ENCODE results near the gene LRP3. TPM values are rescaled to one million over a fixed set of nuclear protein-coding genes. Genes with fewer than 3 reads are reported as not detected.

Gene LRP3
- total and polyA plus RNA-seq, 11 donors = 8.2 to 31.7 (median 18.0) TPM

DNA sequence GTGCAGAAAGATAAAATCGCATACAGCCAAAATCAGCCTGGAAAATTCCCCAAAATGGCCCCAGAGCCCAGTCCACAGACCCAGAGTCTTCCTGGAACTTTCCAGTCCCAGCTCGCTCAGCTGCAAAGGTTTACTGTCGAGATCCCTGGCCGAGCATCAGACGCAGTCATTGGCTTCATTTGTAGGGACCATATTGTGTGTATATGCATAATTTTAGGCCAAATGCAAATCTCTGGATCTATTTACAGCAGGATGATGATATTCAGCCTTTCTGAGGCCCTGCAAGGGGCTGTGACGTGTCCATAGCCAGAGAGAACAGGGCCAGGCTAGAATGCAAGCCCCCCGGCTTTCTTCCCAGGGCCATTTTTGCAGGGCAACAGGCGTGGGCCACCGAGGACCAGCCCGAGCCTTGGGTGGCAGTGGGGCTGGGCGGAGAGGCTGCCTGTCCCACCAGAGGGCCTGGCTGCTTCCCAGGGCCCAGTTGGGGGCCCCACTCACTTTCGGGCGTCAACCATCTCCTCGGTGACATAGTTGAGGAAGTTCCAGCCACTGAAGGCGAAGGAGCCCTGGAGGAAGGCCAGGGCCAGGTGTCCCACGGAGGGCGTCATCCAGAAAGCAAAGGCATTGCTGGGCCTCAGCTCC is 17.8 kb downstream of the LRP3 start:
- ATAC-seq (no peak), DNase-seq (peak in 2 of 5 donors; percentile 11 to 33)
- 51 to 82% (median 77%) methylated on average over 5 to 17 of the region's 17 CpGs for WGBS, 4 donors
- peaks cover 0 to 5% (median 0%) of the 10 kb centered on the region in 9 donors for H3K36me3 ChIP-seq
- intact Hi-C loops (cut with DNase I) = no loop called here
- no peak overlapping the region for H3K27ac ChIP-seq
- H3K9me3 ChIP-seq = no peaks in the 10 kb centered on the region
- TF ChIP-seq POLR2A (IDR thresholded peaks at IDR 0.05) = no peak
- TF ChIP-seq, protein P1, sequence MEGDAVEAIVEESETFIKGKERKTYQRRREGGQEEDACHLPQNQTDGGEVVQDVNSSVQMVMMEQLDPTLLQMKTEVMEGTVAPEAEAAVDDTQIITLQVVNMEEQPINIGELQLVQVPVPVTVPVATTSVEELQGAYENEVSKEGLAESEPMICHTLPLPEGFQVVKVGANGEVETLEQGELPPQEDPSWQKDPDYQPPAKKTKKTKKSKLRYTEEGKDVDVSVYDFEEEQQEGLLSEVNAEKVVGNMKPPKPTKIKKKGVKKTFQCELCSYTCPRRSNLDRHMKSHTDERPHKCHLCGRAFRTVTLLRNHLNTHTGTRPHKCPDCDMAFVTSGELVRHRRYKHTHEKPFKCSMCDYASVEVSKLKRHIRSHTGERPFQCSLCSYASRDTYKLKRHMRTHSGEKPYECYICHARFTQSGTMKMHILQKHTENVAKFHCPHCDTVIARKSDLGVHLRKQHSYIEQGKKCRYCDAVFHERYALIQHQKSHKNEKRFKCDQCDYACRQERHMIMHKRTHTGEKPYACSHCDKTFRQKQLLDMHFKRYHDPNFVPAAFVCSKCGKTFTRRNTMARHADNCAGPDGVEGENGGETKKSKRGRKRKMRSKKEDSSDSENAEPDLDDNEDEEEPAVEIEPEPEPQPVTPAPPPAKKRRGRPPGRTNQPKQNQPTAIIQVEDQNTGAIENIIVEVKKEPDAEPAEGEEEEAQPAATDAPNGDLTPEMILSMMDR (IDR thresholded peaks at IDR 0.05) = no peak
- H3K27me3 ChIP-seq = no peaks in the 10 kb centered on the region
- no peaks in the 10 kb centered on the region for H3K4me1 ChIP-seq
- H3K4me3 ChIP-seq = no peak overlapping the region

GRCh38 chr19:33212436-33213172 is 18.5 kb downstream of the LRP3 start:
- ATAC-seq (no peak), DNase-seq (peak in 3 of 5 donors; percentile 17 to 52 (median 18))
- Histone ChIP-seq H3K4me1 (no peaks in the 10 kb centered on the region), H3K4me3 (no peak overlapping the region), H3K27me3 (peaks cover 0 to 3% (median 0%) of the 10 kb centered on the region in 9 donors), H3K36me3 (no peaks in the 10 kb centered on the region), H3K27ac (no peak overlapping the region), H3K9me3 (no peaks in the 10 kb centered on the region)
- WGBS, 4 donors = 78 to 87% (median 85%) methylated on average over 19 to 30 of the region's 30 CpGs
- intact Hi-C loops (cut with DNase I) = no loop called here
- TF ChIP-seq POLR2A (IDR thresholded peaks at IDR 0.05) = no peak
- TF ChIP-seq, protein P1 (IDR thresholded peaks at IDR 0.05) = no peak

DNA sequence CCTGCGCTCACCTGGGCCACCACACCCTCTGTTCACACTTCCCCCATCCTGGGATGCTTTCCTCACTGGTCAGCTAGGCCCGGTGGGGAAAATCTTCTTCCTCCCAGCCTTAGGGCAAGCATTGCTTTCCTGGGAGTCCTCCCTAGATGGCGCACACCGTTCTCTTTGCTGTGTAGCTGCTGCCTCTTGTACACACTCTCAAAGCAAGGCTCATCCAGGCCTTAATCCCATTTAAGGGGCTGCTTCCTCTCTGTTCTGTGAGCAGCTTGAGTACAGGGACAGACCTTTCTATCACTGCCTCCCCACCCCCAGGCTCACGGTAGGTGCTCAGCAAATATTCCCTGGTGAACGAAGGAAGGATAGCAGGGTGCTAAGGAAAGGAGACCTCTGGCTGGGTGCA is 20.5 kb downstream of the LRP3 start:
- peaks cover 0 to 13% (median 0%) of the 10 kb centered on the region in 9 donors for H3K27me3 ChIP-seq
- 46 to 52% (median 48%) methylated on average over 6 of the region's 6 CpGs for WGBS, 4 donors
- intact Hi-C loops (cut with DNase I) = no loop called here
- no peak overlapping the region for H3K4me3 ChIP-seq
- DNase-seq (peak in 1 of 5 donors; percentile 21), ATAC-seq (no peak)
- H3K27ac ChIP-seq = no peak overlapping the region
- H3K36me3 ChIP-seq = no peaks in the 10 kb centered on the region
- TF ChIP-seq POLR2A (IDR thresholded peaks at IDR 0.05) = no peak
- TF ChIP-seq, protein P1 (IDR thresholded peaks at IDR 0.05) = no peak
- H3K9me3 ChIP-seq = no peaks in the 10 kb centered on the region
- no peaks in the 10 kb centered on the region for H3K4me1 ChIP-seq

DNA sequence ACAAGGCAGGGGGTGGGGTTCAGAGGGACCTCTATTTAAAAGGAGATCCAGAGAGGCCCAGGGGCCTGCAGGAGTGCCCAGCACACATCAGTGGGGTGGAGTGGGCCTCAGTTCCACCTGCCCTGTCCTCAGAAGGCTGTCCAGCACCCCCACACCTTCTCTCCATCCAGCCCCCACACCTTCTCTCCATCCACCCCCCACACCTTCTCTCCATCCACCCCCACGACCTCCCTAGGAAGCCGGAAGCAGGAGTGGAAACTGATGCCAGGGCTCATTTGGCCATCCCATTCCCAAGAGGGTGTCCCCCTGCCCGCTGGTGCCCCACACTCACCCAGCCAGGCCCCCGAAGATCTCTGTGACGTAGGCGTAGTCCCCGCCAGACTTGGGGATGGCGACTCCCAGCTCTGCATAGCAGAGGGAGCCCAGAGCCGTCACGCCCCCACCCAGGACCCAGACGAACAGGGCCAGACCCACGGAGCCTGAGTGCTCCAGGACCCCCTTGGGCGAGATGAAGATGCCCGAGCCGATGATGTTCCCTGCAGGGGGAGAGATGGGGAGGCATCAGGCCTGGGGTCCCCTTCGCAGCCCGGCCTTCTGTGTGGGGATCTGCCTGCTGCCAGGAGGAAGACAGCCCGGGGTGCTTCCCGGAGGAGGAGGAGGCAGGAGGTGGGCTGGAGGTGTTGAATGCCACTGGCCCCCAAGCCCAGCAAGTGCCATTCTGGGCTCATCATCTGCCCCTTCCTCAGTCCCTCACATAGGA is 21.5 kb downstream of the LRP3 start:
- H3K36me3 ChIP-seq = no peaks in the 10 kb centered on the region
- H3K27ac ChIP-seq = no peak overlapping the region
- no peak overlapping the region for H3K4me3 ChIP-seq
- DNase-seq (peak in 1 of 5 donors; percentile 47), ATAC-seq (no peak)
- H3K4me1 ChIP-seq = no peaks in the 10 kb centered on the region
- no peaks in the 10 kb centered on the region for H3K9me3 ChIP-seq
- TF ChIP-seq, protein P1 (IDR thresholded peaks at IDR 0.05) = no peak
- no peak for TF ChIP-seq POLR2A (IDR thresholded peaks at IDR 0.05)
- intact Hi-C loops (cut with DNase I) = no loop called here
- WGBS, 4 donors = 87 to 90% (median 88%) methylated on average over 14 to 19 of the region's 19 CpGs
- peaks cover 0 to 16% (median 0%) of the 10 kb centered on the region in 9 donors for H3K27me3 ChIP-seq

Measured in heart left ventricle (tissue), 16 donors.